Neural progenitor cell (in vitro differentiated cells): ENCODE results near the gene SYDE1.

ENCODE experiments used
- EZH2 ChIP-seq: fragments of 200-600 bp; sonication (generic); IDR thresholded peaks from 2 replicates; pipeline ENCODE4 v1.6.1; 2017; ENCODE audit warnings: antibody characterized with exemption, mild to moderate bottlenecking, moderate library complexity
- TF ChIP-seq, protein P1 (sequence below): fragments of 200-600 bp; sonication (generic); IDR thresholded peaks from 2 replicates; pipeline ENCODE4 v1.5.1; 2017; ENCODE audit warnings: antibody characterized with exemption, mild to moderate bottlenecking

DNA sequence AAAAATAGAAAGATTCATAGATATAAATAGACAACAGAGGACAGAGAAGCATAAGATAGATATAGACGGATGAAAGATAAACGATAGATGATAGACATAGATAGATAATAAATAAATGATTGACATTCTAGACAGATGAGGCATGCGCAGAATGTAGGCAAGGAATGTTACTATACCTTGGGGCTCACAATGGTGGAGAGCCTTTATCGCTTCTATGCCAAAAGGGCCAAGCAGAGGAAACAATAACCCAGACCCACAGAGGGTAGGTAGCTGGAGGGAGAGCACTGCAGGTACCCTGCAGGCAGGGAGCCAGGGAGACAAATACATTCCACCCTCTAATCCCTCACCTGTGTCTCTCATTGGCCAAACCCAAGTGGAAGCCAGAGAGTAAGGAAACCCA, 49.2 kb downstream of the SYDE1 start:
- TF ChIP-seq, protein P1, sequence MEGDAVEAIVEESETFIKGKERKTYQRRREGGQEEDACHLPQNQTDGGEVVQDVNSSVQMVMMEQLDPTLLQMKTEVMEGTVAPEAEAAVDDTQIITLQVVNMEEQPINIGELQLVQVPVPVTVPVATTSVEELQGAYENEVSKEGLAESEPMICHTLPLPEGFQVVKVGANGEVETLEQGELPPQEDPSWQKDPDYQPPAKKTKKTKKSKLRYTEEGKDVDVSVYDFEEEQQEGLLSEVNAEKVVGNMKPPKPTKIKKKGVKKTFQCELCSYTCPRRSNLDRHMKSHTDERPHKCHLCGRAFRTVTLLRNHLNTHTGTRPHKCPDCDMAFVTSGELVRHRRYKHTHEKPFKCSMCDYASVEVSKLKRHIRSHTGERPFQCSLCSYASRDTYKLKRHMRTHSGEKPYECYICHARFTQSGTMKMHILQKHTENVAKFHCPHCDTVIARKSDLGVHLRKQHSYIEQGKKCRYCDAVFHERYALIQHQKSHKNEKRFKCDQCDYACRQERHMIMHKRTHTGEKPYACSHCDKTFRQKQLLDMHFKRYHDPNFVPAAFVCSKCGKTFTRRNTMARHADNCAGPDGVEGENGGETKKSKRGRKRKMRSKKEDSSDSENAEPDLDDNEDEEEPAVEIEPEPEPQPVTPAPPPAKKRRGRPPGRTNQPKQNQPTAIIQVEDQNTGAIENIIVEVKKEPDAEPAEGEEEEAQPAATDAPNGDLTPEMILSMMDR, result no peak
- TF ChIP-seq EZH2, result no peak
